NOMO-1 (cell line): ENCODE measurements around the gene MAMDC2.
"Not testable (repeated sequence)": the region's sequence is repeated elsewhere in the genome, so short reads cannot be mapped to it uniquely, and the experiment has no call there.

ENCODE experiments used
- DNase-seq, 2 experiments: peaks; one replicate each; lab custom pipeline; 2025; ENCODE audit not compliant: unreplicated experiment in 2 of 2; lab: John Stamatoyannopoulos, UW

The MAMDC2 gene

DNA sequence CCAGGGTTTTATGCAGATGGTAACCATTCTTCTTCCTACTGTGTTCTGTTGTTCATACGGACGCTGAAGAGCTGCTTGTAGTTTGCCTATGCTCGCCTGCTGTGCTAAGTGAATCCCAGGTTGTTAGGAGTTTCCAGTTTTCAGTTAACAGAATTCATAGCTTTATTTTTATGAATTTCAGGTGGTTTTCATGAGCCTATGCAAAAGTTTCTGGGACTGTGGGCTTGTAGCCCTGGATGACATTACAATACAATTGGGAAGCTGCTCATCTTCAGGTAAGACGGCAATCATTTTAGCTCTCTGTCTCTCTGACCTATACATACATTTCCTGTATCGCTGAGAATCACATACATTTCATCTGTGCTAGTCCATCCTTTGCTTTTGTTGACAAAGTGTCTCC lies 124.9 kb downstream of the MAMDC2 start:
- DNase-seq, result no peak

- no peak for DNase-seq
Observed at GRCh38 chr9:70169222-70169621, 125.6 kb downstream of the MAMDC2 start.

DNA sequence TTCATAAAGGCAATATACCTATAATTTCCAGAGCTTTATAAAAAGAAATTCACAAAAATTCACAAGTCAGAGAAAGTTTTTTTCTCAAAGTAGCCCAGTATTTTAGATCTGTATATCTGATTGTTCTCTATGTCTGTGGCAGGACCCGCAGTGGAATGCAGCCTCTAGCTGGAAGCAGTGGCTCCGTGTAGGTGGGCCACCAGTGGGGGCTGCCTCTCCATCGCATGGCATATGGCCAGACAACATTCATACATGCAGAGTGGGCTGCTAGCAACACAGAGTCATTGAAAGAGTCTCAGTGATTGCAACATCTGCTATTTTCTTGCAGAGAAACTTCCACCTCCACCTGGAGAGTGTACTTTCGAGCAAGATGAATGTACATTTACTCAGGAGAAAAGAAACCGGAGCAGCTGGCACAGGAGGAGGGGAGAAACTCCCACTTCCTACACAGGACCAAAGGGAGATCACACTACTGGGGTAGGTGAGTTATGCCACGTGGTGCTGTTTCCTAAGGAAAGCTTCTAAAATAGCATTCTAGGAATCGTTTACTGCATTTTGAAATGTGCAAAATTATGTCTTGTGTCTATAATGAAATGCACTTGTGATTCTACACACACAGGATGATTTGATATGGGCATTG lies 126.6 kb downstream of the MAMDC2 start:
- DNase-seq, result no peak

GRCh38 chr9:70172532-70172931 lies 128.9 kb downstream of the MAMDC2 start:
- no peak for DNase-seq

- DNase-seq, result no peak
Observed at GRCh38 chr9:70177121-70177520, 133.5 kb downstream of the MAMDC2 start.

DNA sequence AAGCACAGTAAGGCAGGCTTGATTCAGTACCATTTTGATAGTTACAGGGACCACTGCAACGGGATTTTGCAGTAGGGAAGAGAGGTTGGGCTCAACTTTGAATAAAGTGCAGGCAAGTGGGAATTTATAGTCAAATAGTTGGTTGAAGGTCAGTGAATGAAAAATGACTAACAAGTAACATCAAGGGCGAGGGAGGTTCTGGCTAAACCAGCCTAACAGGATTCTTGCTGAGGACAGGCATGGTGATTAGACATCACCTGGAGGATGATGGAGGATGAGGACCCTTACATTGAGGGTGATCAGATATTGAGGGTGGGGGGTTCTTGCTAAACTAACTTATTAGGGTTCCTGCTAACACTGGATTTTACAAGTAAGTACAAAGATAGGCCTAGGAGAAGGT lies 149.1 kb downstream of the MAMDC2 start:
- no peak for DNase-seq

GRCh38 chr9:70195456-70195855 lies 151.8 kb downstream of the MAMDC2 start:
- DNase-seq, result no peak

GRCh38 chr9:70197216-70198044 lies 153.8 kb downstream of the MAMDC2 start:
- no peak for DNase-seq

DNA sequence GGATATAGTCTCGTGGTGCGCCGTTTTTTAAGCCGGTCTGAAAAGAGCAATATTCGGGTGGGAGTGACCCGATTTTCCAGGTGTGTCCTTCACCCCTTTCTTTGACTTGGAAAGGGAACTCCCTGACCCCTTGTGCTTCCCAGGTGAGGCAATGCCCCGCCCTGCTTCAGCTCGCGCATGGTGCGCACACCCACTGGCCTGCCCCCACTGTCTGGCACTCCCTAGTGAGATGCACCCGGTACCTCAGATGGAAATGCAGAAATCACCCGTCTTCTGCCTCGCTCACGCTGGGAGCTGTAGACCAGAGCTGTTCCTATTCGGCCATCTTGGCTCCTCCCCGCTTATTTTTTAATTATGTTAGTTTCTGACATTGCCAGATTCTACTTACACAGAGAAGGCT lies 161.1 kb downstream of the MAMDC2 start:
- not testable (repeated sequence) for DNase-seq

GRCh38 chr9:70205366-70206020 lies 161.8 kb downstream of the MAMDC2 start:
- DNase-seq, result no peak

GRCh38 chr9:70217029-70217428 lies 173.4 kb downstream of the MAMDC2 start:
- no peak for DNase-seq

DNA sequence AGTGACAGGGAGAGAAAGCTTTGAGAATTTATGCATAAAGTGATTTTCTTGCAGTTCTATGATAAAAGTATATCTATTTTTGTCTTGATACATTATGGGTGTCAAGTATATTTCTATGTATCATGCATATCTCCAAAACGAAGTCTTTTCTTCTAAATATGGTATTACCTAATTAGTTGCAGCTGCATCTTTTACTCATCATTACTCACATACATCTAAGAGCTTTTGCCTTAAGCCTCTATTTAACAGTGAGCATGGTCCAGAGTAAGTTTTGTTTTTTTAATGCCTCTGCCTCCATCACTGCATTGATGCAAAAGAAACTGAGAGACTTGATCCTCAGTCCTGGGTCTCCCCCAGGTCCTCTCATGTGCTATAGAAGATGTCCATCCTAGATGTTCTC lies 175.1 kb downstream of the MAMDC2 start:
- DNase-seq, result no peak

DNA sequence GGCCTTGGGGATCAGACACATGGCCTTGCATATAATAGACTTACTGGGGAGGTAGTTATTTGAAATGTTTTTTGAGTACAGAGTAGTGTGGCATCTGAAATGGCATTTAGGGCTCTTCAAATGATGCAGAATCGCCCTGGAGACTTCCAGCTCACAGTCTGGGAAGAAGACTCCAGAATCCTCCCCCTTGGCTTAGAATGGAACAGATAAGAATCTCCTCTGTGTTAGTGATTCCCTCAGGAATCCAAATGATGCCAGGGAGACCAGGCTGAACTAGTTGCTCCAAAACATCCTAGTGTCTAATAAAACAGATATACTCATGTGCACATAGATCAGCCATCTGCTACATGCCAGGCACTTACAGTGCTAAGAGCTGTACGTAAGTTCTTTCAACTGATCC lies 176.6 kb downstream of the MAMDC2 start:
- no peak for DNase-seq

DNA sequence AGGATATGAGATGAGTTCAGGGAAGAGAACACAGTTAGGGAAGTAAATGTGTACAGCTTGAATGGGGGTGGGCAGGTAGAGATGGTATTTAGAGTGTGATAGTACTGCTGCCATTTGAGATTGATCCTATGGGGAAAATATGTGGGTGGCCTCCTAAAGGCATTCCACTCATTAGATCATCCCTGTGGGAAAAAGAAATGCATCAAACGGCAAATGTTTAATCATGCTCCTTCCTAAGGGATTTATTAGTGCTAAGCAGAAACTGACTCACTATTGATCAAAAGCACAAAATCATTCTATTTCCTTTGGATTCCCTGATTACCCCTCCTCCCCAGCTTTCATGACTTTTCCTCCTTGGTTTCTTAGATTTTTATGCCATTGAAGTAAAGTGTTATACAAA lies 178.7 kb downstream of the MAMDC2 start:
- no peak for DNase-seq

- DNase-seq, result no peak
Observed at GRCh38 chr9:70228118-70228517, 184.5 kb downstream of the MAMDC2 start.

DNA sequence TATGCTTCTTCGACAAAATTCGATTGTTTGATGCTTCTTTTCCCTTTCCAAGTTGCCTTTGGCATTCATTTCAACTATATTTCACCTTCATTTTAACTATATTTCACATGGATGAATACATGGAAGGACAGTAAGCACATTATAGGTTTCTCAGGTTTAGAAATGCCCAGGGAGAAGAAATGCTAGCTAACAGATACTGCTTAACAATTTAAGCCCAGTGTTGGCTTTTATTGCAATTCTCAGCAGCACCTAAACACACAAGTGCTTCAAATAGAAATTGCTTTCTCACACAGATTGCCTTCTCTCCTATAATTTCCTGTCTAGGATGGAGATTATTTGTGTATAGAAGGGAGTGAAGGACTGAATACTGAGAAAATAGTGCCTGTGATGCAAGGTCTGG lies 185.0 kb downstream of the MAMDC2 start:
- no peak for DNase-seq

GRCh38 chr9:70229026-70229425 lies 185.4 kb downstream of the MAMDC2 start:
- DNase-seq, result no peak

DNA sequence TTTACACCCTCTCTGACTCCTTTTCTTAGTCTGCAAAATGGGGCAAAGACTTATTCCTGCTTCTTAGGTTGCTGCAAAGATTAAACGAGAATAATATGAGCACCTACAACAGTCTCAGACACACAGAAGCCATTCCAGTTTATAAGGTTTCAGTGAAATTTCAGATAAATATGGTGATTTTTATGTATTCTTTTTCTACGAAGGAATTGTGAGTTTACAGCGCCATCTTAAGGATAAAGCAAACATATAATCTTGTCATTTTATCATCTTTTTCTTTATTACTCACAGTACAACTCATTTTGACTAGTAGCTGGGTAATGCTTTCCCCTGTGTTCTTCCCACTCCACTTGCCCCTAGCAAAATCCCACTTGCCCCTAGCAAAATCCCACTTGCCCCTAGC lies 185.9 kb downstream of the MAMDC2 start:
- no peak for DNase-seq

DNA sequence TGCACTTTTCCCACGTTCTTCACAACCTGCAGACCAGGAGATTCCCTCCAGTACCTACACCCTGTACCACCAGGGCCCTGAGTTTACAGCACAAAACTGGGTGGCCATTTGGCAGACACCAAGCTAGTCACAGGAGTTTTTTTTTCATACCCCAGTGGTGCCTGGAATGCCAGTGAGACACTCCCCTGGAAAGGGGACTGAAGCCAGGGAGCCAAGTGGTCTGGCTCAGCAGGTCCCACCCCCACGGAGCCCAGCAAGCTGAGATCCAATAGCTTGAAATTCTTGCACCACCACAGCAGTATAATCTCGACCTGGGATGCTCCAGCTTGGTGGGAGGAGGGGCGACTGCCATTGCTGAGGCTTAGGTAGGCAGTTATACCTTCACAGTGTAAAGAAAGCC lies 188.8 kb downstream of the MAMDC2 start:
- no peak for DNase-seq

- not testable (repeated sequence) for DNase-seq
Observed at GRCh38 chr9:70234208-70234607, 190.6 kb downstream of the MAMDC2 start.

DNA sequence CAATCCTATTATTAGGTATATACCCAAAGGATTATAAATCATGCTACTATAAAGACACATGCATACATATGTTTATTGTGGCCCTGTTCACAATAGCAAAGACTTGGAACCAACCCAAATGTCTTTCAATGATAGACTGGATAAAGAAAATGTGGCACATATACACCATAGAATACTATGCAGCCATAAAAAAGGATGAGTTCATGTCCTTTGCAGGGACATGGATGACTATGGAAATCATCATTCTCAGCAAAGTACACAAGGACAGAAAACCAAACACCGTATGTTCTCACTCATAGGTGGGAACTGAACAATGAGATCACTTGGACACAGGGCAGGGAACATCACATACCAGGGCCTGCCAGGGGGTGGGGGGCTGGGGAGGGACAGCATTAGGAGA lies 202.3 kb downstream of the MAMDC2 start:
- DNase-seq, result not testable (repeated sequence)

DNA sequence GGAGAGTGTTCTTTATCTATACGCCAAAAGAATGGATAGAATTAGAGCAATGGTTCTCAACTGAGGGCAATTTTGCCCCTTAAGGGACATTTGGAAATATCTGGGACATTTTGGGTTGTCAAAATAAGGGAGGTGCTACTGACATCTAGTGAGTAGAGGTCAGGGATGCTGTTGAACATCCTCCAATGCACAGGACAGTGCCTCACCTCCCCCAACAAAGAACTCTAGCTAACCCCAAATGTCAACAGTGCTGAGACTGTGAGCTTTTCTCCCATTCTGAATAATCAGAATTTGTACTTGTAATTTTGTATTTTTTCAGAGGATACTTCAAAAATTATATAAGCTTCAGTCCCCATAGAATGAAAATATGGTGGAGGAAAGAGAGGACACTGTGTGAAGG lies 206.6 kb downstream of the MAMDC2 start:
- no peak for DNase-seq
